Activated CD4-positive, CD25-positive, alpha-beta regulatory T cell treated with anti-CD3 and anti-CD28 coated beads, Interleukin-2, amount 50 U/mL, for 16 hours (primary cell): ENCODE results near the gene CRCP.
"Not testable (repeated sequence)": the region's sequence is repeated elsewhere in the genome, so short reads cannot be mapped to it uniquely, and the experiment has no call there.

Source experiments
- DNase-seq: peaks from one replicate; pipeline ENCODE4 v3.0.0-alpha.2; 2020; ENCODE audit warnings: low read depth, low spot score

CRCP gene

DNA sequence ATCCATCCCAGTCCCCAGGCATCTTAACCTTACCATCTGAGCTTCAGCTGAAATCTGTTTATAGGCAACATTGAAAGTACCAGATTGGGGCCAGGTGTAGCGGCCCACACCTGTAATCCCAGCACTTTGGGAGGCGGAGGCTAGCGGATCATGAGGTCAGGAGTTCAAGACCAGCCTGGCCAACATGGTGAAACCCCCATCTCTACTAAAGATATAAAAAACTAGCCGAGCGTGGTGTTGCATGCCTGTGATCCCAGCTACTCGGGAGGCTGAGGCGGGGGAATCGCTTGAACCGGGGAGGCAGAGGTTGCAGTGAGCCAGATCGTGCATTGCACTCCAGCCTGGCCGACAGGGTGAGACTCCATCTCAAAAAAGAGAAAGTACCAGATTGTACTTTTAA lies 39.0 kb downstream of the CRCP start:
- DNase-seq, result no peak

DNA sequence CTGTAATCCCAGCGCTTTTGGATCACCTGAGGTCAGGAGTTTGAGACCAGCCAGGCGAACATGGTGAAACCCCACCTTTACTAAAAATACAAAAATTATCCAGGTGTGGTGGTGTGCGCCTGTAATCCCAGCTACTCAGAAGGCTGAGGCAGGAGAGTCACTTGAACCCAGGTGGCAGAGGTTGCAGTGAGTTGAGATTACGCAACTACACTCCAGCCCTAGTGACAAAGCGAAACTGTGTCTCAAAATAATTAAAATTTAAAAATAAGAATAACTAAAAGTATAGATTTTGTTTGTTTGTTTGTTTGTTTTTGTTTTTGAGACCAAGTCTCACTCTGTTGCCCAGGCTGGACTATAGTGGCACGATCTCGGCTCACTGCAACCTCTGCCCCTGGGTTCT lies 41.4 kb downstream of the CRCP start:
- not testable (repeated sequence) for DNase-seq

DNA sequence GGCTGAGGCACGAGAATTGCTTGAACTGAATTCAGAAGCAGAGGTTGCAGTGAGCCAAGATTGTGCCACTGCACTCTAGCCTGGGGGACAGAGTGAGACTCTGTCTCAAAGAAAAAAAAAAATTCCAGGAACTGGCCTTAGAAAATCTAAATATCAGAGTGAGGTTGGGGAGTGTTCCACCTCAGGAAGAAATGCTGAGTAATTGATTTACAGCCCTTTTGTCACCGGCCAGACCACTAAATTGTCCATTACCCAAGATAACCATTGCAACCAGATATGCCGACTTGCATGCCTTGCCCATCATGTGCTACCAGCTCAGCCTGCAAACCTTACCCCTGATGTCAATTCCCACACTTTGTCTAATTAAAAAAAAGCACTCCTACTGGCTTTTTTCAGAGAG lies 42.4 kb downstream of the CRCP start:
- DNase-seq, result no peak

DNA sequence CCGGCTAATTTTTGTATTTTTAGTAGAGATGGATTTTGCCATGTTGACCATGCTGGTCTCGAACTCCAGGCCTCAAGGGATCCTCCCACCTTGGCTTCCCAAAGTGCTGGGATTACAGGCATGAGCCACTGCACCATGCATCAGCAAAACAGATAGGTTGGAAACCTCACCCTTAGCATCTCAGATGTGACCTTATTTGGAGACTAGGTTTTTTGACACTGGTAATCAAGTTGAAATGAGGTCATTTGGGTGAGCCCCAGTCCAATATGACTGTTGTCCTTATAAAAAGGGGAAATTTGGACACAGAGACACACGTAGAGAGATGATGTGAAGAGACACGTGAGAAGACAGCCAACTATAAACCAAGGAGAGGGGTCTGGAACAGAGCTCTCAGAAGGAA lies 48.0 kb downstream of the CRCP start:
- DNase-seq, result no peak

DNA sequence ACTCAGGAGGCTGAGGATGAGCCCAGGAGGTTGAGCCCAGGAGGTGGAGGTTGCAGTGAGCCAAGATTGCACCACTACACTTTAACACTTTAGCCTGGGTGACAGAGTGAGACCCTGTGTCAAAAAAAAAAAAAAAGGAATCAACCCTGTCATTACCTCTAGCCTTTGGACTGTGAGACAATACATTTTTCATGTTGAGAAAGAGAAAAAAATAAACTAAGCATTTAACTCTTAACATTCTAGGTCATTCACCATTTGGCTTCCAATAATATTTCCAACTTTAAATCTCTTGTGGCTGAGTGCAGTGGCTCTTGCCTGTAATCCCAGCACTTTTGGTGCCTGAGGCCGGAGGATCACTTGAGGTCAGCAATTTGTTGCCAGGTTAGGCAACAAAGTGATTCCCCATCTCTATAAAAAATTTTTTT lies 48.6 kb downstream of the CRCP start:
- DNase-seq, result no peak

DNA sequence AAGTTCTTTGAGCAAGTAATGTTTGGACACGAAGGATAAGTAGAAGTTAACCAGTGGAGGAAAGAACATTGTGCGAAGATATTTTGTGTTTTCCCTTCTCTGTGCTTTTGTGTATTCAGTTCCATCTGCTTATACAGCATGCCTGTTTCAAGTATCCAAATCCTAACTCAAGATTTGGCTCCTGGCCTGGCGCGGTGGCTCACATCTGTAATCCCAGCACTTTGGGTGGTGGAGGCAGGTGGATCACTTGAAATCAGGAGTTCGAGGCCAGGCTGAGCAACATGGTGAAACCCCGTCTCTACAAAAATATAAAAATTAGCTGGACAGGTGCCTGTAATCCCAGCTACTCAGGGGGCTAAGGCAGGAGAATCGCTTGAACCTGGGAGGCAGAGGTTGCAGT lies 49.7 kb downstream of the CRCP start:
- no peak for DNase-seq

DNA sequence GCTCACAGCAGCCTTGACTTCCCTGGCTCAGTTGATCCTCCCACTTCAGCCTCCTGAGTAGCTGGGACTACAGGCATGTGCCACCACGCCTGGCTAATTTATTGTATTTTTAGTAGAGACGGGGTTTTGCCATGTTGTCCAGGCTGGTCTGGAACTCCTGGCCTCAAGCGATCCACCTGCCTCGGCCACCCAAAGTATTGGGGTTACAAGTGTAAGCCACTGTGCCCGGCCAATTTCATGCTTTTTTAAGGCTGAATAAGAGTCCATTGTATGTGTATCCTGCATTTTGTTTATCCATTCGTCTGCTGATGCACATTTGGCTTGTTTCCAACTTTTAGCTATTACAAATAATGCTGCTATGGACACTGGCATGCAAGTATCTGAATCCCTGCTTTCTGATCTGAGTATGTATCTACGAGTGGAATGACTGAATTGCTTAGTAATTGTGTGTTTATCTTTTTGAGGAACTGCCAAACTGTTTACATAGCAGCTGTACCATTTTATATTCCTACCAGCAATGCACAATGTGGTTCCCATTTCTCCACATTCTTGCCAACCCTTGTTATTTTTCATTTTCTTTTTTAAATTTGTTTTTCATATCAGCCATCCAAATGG lies 53.2 kb downstream of the CRCP start:
- DNase-seq, result no peak

DNA sequence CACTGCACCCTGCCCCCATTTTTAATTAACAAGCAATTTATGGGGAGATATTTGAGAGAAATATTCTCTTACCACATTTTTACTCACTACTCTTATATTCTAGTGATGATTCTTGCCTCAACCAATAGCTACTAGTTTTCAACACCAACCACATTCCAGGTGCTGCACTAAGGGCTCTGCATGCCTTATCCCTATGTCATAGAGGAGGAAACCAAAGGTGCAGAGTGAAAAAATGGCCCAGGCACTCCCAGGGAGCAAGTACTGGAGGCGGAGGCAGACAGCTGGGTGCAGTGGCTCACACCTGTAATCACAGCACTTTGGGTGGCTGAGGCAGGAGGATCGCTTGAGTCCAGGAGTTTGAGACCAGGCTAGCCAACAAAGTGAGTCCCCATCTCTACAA lies 55.0 kb downstream of the CRCP start:
- no peak for DNase-seq

DNA sequence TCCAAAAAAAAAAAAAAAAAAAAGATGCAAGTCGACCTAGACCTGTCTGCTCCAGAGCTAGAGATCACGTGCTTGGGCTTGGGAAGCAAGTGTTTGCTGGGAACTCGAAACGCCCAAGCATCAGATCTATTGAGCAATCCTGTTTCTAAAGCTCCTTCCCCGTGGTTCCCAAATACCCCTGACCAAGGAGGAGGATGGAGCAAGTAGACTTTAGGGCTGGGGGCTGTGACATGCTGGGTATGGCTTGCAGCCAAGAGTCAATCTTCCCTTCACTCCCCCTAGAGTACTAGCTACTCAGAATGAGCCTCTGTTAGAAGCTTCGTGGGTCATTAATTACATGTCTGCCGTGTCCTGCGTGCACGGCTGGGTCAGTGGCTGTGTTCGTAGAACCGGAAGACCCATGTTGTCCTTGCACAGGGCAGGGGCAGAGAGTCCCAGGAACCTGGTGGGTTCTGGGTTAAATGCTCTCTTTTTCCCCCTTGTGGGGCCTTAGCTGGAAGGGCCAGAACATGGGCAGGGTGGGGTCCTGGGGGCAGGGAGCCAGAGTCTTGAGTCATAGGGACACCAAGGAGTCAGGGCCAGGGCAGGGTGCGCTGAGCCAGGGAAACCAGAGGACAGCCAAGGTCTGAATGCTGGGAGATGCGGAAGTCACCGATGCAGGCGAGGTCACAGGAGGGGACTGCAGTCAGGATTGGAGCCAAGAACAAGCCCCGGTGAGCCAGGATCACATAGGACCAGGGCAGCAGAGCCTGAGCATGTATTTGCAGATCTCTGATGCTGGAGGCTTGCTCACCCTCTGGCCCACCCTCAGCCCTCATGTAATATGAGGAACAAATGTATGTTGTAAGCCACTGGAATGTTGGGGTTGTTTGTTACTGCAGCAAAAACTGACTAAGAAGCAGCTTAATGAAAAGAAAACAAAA lies 55.9 kb downstream of the CRCP start:
- DNase-seq, result no peak

DNA sequence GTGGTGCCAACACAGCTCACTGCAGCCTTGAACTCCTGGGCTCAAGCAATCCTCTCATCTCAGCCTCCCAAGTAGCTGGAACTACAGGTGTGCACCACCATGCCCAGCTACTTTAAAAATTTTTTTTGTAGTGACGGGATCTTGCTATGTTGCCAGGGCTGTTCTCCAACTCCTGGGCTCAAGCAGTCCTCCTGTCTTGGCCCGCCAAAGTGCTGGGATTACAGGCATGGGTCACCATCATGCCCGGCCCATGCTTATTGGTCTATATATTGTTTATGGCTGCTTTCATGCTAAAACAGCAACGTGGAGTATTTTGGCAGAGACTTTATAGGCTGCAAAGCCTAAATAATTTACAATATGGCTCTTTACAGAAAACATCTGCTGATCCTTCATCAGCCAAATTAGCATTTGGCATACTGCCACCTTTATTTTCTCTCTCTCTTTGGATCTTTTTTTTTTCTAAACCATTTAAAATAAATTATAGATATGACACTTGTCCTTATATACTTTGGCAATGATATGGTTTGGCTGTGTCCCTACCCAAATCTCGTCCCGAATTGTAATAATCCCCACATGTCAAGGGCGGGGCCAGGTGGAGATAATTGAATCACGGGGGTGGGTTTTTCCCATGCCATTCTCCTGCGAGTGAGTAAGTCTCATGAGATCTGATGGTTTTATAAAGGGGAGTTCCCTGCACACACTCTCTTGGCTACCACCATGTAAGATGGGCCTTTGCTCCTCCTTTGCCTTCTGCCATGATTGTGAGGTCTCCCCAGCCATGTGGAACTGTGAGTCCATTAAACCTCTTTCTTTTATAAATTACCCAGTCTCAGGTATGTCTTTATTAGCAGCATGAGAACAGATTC lies 58.1 kb downstream of the CRCP start:
- DNase-seq, result not testable (repeated sequence)

DNA sequence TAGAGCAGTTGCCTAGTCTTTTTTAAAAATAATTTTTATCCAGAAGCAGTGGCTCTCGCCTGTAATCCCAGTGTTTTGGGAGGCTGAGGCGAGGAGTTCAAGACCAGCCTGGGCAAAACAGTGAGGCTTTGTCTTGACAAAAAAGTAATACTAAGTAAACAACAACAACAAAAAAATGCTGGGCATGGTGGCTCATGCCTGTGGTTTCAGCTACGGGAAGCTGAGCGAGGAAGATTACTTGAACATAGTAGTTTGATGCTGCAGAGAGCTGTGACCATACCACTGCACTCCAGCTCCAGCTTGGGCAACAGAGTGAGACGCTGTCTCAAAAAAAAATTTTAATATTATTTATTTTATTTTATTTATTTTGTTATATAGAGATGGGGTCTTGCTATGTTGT lies 59.2 kb downstream of the CRCP start:
- DNase-seq, result no peak

DNA sequence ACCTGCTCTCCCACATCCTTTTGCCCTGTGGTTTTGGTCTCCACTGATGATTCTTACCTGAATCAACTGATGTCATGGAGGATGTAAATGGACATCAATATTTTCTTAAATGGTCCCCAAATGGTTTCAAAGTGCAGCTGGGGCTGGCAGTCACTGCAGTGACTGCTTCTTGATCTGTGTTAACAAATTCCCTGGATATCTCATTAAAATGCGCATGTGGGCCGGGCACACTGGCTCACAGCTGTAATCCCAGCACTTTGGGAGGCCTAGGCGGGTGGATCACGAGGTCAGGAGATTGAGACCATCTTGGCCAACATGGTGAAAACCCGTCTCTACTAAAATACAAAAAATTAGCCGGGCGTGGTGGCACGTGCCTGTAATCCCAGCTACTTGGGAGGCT lies 60.4 kb downstream of the CRCP start:
- DNase-seq, result not testable (repeated sequence)

DNA sequence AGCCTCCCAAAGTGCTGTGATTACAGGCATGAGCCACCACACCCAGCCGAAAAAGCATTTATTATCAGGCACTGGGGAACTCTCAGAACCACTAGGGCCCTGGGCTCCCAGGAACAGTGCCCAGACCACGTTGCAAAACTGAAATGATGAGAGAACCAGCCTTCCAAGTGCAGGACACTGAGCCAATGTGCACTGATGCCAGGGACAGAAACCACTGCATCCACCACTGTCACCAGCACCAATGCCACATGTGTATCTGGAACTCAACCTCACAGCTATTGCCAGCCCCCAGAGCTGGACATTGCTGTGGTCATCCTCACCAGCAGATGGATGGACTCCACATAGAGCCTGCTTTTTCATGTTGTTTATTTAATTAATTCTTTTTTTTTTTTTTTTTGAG lies 62.3 kb downstream of the CRCP start:
- no peak for DNase-seq

DNA sequence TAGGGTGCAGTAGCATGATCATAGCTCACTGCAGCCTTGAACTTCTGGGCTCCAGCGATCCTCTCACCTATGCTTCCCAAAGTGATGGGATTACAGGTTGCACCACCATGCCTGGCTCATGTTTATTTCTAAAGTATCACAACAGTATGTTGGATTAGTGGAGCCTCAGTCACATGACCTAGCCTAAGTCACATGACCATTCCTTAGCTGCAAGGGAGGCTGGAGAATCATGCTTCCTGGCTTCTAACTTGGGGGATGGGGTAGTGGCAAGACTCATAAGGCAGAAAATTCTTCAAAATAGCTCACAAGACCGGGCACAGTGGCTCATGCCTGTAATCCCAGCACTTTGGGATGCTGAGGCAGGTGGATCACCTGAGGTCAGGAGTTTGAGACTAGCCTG lies 63.6 kb downstream of the CRCP start:
- DNase-seq, result no peak

DNA sequence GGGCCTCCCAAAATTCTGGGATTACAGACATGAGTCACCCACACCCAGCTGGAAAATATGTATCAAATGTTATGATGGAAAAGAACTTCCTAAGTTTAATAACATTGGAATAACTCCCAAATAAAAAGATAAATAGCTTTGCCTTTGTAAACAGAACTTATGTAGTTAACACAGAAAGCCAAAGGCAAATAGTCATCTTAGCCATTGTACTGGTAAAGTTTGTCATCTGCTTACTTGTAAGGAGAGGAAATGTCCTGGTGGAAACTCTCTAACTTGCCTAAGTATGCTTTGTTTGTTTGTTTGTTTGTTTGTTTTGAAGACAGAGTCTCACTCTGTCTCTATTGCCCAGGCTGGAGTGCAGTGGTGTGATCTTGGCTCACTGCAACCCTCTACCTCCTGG lies 66.7 kb downstream of the CRCP start:
- DNase-seq, result no peak

DNA sequence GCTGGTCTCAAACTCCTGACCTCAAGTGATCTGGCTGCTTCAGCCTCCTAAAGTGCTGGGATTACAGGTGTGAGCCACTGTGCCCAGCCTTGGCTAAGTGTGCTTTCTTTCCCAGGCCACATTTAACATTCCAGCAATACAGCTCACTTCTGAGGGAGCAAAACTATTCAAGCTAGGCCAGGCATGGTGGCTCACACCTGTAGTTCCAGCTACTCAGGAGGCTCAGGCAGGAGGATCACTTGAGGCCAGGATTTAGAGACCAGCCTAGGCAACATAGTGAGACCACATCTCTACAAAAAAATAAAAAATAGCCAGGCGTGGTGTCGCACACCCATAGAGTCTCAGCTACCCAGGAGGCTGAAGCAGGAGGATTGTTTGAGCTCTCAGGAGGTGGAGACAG lies 67.2 kb downstream of the CRCP start:
- no peak for DNase-seq

DNA sequence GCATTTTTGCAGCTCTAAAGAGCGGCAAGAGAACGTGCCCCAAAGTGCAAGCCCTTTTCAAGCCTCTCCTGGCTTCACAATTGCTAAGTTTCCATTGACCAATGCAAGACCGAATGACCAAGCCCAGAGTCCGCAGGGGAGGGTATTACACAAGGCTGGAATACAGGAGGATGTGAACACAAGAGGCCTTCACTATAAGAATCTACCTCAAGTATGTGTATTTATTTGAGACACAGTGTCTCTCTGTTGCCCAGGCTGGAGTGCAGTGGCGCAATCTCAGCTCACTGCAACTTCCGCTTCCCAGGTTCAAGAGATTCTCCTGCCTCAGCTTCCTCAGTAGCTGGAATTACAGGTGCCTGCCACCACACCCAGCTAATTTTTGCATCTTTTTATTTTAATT lies 68.3 kb downstream of the CRCP start:
- DNase-seq, result no peak

DNA sequence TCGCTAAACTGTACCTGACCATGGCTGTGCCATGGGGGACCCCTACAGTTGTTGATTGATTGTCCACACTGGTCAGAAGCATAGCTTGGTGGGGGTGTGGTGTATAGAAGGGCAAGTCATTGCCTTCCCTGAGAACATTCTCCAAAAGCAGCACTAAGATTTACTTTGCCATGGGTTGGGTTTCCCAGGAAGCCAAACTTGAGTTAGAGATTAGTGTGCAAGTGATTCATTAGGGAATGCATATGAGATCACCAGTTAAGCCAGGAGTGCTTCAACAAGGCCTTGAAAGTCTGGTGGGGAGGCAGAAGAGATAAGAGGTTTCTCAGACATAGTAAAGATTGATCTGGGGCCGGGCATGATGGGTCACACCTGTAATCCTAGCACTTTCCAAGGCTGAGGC lies 69.1 kb downstream of the CRCP start:
- DNase-seq, result no peak

DNA sequence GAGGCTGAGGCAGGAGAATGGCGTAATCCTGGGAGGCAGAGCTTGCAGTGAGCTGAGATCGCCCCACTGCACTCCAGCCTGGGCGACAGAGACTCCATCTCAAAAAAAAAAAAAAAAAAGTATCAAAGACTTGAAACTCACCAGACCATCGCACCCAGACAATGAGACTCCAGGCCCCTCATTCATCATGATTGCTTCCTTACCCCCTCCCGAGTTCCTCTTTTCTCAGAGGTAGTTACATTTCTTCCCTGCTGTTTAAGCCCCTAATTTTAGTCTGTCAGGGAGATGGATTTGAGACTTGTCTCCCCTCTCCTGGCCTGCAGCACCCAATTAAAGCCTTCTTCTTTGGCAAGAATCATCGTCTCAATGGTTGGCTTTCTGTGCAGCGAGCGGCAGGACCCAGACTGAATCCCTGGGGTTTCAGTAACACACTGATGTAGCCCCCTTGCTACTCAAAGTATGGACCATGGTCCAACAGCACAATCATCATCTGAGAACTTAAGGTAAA lies 71.1 kb downstream of the CRCP start:
- DNase-seq, result no peak

DNA sequence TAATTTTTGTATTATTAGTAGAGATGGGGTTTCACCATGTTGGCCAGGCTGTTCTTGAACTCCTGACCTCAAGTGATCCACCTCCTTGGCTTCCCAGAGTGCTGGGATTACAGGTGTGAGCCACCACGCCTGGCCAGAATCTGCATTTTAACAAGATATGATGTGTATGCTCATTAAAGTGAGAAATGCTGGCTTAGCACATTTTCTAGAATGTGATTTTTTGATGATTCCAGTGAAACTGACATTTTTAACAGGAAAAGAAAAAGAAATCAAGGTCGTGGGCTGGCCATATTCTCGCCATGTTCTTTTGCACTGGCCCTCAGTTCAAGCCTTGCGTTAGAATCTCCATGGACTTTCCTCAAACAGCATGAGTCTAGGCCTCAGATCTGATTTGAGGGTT lies 72.3 kb downstream of the CRCP start:
- DNase-seq, result no peak

DNA sequence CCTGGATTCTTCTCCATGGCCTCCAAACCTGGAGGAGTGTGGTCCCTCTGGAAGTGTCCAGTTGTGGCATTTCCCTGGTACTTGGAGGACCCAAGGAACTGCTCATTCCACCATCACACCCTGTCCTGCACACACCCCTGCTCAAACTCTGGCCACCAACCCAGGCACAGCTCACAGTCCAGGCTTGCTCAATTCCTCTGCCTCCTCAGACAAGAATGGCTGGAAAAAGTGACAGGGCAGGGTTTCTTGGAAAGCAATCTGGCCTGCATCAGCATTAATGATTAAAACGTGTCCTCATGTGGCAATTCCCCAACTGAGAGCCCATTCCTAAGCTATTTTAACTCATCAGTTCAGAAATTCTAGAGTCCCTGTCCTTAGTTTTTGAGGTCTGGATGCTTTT lies 73.3 kb downstream of the CRCP start:
- no peak for DNase-seq

DNA sequence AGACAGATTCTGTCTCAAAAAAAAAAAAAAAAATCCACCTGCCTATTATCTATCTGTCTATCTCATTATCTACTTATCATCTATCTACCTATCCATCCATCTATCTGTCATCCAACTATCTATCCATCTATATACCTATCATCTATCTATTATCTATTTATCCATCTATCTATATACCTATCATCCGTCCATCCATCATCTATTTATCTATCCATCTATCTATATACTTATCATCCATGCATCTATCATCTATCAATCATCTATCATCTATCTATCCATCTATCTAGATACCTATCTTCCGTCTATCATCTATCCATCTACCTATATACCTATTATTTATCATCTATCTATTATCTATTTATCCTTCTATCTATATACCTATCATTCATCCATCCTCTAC lies 74.0 kb downstream of the CRCP start:
- no peak for DNase-seq
